ENCODE measurements around the gene SLC2A2.

- no peak for TF ChIP-seq POLR2A (IDR thresholded peaks at IDR 0.05)
- TF ChIP-seq, protein P1, sequence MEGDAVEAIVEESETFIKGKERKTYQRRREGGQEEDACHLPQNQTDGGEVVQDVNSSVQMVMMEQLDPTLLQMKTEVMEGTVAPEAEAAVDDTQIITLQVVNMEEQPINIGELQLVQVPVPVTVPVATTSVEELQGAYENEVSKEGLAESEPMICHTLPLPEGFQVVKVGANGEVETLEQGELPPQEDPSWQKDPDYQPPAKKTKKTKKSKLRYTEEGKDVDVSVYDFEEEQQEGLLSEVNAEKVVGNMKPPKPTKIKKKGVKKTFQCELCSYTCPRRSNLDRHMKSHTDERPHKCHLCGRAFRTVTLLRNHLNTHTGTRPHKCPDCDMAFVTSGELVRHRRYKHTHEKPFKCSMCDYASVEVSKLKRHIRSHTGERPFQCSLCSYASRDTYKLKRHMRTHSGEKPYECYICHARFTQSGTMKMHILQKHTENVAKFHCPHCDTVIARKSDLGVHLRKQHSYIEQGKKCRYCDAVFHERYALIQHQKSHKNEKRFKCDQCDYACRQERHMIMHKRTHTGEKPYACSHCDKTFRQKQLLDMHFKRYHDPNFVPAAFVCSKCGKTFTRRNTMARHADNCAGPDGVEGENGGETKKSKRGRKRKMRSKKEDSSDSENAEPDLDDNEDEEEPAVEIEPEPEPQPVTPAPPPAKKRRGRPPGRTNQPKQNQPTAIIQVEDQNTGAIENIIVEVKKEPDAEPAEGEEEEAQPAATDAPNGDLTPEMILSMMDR (IDR thresholded peaks at IDR 0.05): no peak
Observed at GRCh38 chr3:171021377-171021776, 5.1 kb downstream of the SLC2A2 start.

Data from ovary (tissue), 3 donors.